Ovary (tissue), 9 donors: Measurements from ENCODE around the gene ZNF81. TPM values are rescaled to one million over a fixed set of nuclear protein-coding genes. Genes with fewer than 3 reads are reported as not detected.

Experiments
- DNase-seq, 5 donors: peaks; one replicate each; pipeline ENCODE4 v3.0.0-alpha.2; 2019 to 2020
- H3K27ac ChIP-seq, 2 donors: fragments of 200-600 bp; one replicate each; pipeline versions ENCODE4 v1.5.1 to v1.8.0; 2019 to 2022
- H3K27me3 ChIP-seq: fragments of 200-600 bp; one replicate; pipeline ENCODE4 v1.8.0; 2022
- H3K36me3 ChIP-seq: fragments of 200-600 bp; sonication (generic); one replicate; pipeline ENCODE4 v1.5.1; 2019
- H3K4me1 ChIP-seq: one replicate; pipeline ENCODE4 v1.8.1; 2013; ENCODE audit warnings: mild to moderate bottlenecking, moderate library complexity; ENCODE audit not compliant: insufficient read depth
- H3K4me3 ChIP-seq: fragments of 200-600 bp; sonication (generic); one replicate; pipeline ENCODE4 v1.5.1; 2017
- H3K9me3 ChIP-seq, 2 donors: fragments of 200-600 bp in 1 of 2; sonication (generic) in 1 of 2; one replicate each; pipeline versions ENCODE4 v1.5.1 to v1.8.1; 2013 to 2019; ENCODE audit warnings: mild to moderate bottlenecking in 1 of 2, moderate library complexity in 1 of 2
- CTCF ChIP-seq, 3 donors: fragments of 450-650 bp in 2 of 3; fragments of 200-600 bp in 1 of 3; IDR thresholded peaks; one replicate each; pipeline versions ENCODE4 v1.5.1 to v1.8.0; 2016 to 2022; ENCODE audit warnings: antibody characterized with exemption in 3 of 3, mild to moderate bottlenecking in 1 of 3
- EP300 ChIP-seq: sonication (generic); formaldehyde crosslinking; IDR thresholded peaks from one replicate; pipeline ENCODE4 v1.6.1; 2017; ENCODE audit warnings: antibody characterized with exemption
- POLR2A ChIP-seq: fragments of 450-650 bp; IDR thresholded peaks from one replicate; pipeline ENCODE4 v1.6.1; 2017; ENCODE audit warnings: antibody characterized with exemption, mild to moderate bottlenecking, moderate library complexity
- WGBS, 3 donors: extraction: QIAGEN DNeasy Blood & Tissue Kit in 1 of 3; methylation state at CpG; one replicate each; pipeline versions ENCODE4 v1.1.5 to v1.1.7; 2013 to 2017; 5-methylcytosine and 5-hydroxymethylcytosine counted together
- intact Hi-C, 4 donors: fragments of 100-400 bp; cut with DNase I; formaldehyde crosslinking; loops; one replicate each; pipeline versions ENCODE4 v1.11.0 to v1.15.1; 2022 to 2023
- polyA plus RNA-seq, 2 donors: library from polyadenylated mRNA; stranded (reverse); fragments of 200-250 nt in 1 of 2; fragments of 350-450 nt in 1 of 2; fragmentation: Illumina TruSeq in 1 of 2; extraction: RNeasy Lipid Tissue Mini Kit (QIAGEN cat#74804) in 1 of 2; gene quantifications; one replicate each; pipeline ENCODE4 v1.2.3, GENCODE V29; 2013 to 2014
- total RNA-seq, 7 donors: library from RNA; depleted of rRNA in 2 of 7; stranded (reverse); fragments of >200 nt in 2 of 7; fragmentation: NEBNext Ultra II Directional in 3 of 7; extraction: Animal tissue kit (Norgen Biotek cat#: 25700) in 3 of 7; gene quantifications; one replicate each; pipeline versions ENCODE4 v1.1.0 to v1.2.4, GENCODE V29; 2016 to 2023
- donor health status: DM: no; HTN: no; CAD: no; lungs with moderate emphysema.
- donor health status: DM: no; HTN: no; CAD: no.
- donor health status: Bipolar disorder and iron deficiency.
- donor health status: DM: yes; HTN: yes; CAD: no.
- donor health status: DM: no; HTN: no; CAD: no.
- donor health status: DM: yes; HTN: yes; CAD: no.

Gene ZNF81
- total and polyA plus RNA-seq, 9 donors: 1.5 to 13.9 (median 7.6) TPM

- Histone ChIP-seq H3K27ac (no peak overlapping the region), H3K9me3 (no peaks in the 10 kb centered on the region), H3K4me3 (no peak overlapping the region), H3K36me3 (no peaks in the 10 kb centered on the region), H3K27me3 (no peaks in the 10 kb centered on the region), H3K4me1 (no peaks in the 10 kb centered on the region)
- TF ChIP-seq POLR2A (no peak), EP300 (no peak), CTCF (IDR thresholded peaks at IDR 0.05) (no peak)
- 7 to 17% (median 12%) methylated on average over 1 of the region's 1 CpG for WGBS, 3 donors
- intact Hi-C loops: no loop called here
- DNase-seq: no peak
Measured at GRCh38 chrX:47817421-47817820, 19.3 kb upstream of the ZNF81 start.

DNA sequence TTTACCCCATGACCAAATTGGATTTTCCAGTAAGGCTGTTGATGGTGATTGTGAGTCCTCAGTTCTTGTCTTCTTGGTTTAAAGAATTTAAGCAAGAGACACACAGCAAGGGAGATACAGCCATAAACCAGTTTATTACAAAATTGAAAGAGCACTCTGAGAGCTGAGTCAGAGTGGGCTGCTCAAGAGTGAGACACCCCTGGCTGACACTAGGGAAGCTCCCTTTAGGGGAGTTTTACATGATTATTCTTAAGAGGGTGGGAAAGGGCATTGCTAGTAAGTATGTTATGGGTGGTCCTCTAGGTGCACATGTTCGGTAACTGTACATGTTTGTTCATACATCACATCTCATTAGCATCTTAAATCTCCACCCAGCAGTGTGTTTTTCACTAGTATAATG is 18.8 kb upstream of the ZNF81 start:
- no peaks in the 10 kb centered on the region for H3K9me3 ChIP-seq
- H3K27me3 ChIP-seq: no peaks in the 10 kb centered on the region
- 68 to 84% (median 70%) methylated on average over 1 of the region's 1 CpG for WGBS, 3 donors
- no peak overlapping the region for H3K4me3 ChIP-seq
- DNase-seq: no peak
- no peak overlapping the region for H3K27ac ChIP-seq
- no peaks in the 10 kb centered on the region for H3K36me3 ChIP-seq
- intact Hi-C loops: no loop called here
- TF ChIP-seq POLR2A: no peak
- TF ChIP-seq CTCF (IDR thresholded peaks at IDR 0.05): no peak
- TF ChIP-seq EP300: no peak
- H3K4me1 ChIP-seq: no peaks in the 10 kb centered on the region

- Histone ChIP-seq H3K36me3 (no peaks in the 10 kb centered on the region), H3K4me3 (no peak overlapping the region), H3K27ac (no peak overlapping the region), H3K27me3 (no peaks in the 10 kb centered on the region), H3K4me1 (no peaks in the 10 kb centered on the region), H3K9me3 (no peaks in the 10 kb centered on the region)
- intact Hi-C loops: no loop called here
- no peak for TF ChIP-seq EP300
- TF ChIP-seq POLR2A: no peak
- TF ChIP-seq CTCF (IDR thresholded peaks at IDR 0.05): no peak
- no peak for DNase-seq
- WGBS, 3 donors: 77 to 85% (median 83%) methylated on average over 1 of the region's 1 CpG
Measured at GRCh38 chrX:47828984-47829383, 7.7 kb upstream of the ZNF81 start.

DNA sequence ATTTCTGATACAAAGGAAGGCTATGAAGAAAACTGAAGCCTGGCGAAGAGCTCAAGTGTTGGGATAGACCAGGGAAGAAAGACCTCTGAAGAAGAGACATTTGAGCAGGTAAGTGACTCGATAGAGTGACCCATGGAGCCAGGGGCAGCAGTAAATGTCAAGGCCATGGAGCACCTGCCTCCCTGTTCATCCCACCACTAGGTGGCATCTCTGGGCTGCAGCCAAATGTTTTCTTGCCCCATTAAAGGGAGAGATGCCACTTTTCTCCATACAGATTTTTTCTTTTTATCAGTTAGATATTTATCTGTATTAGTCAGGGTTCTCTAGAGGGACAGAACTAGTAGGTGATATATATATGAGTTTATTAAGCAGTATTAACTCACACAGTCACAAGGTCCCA is 4.9 kb upstream of the ZNF81 start:
- H3K27ac ChIP-seq: no peak overlapping the region
- H3K36me3 ChIP-seq: no peaks in the 10 kb centered on the region
- H3K9me3 ChIP-seq: no peaks in the 10 kb centered on the region
- no peaks in the 10 kb centered on the region for H3K4me1 ChIP-seq
- TF ChIP-seq POLR2A (no peak), CTCF (IDR thresholded peaks at IDR 0.05) (no peak), EP300 (no peak)
- no peak overlapping the region for H3K4me3 ChIP-seq
- 39 to 49% (median 47%) methylated on average over 2 of the region's 2 CpGs for WGBS, 3 donors
- intact Hi-C loops: no loop called here
- no peaks in the 10 kb centered on the region for H3K27me3 ChIP-seq
- DNase-seq: no peak

- TF ChIP-seq CTCF (IDR thresholded peaks at IDR 0.05) (no peak), POLR2A (no peak), EP300 (no peak)
- H3K36me3 ChIP-seq: no peaks in the 10 kb centered on the region
- no peak overlapping the region for H3K4me3 ChIP-seq
- no peak overlapping the region for H3K27ac ChIP-seq
- intact Hi-C loops: no loop called here
- DNase-seq: no peak
- no peaks in the 10 kb centered on the region for H3K27me3 ChIP-seq
- H3K4me1 ChIP-seq: no peaks in the 10 kb centered on the region
- no peaks in the 10 kb centered on the region for H3K9me3 ChIP-seq
- WGBS, 3 donors: 15 to 37% (median 20%) methylated on average over 1 of the region's 1 CpG
Measured at GRCh38 chrX:47838361-47838760, 1.7 kb downstream of the ZNF81 start.
